GOT3 (cell line): ENCODE data around the gene IL34.
"Not testable (repeated sequence)": the region's sequence is repeated elsewhere in the genome, so short reads cannot be mapped to it uniquely, and the experiment has no call there.

Source experiments
- DNase-seq: peaks from one replicate; lab custom pipeline; 2025; ENCODE audit warnings: mixed read lengths; lab: John Stamatoyannopoulos, UW

IL34 gene

GRCh38 chr16:70632273-70632672, 14.1 kb upstream of the IL34 start:
- no peak for DNase-seq

DNA sequence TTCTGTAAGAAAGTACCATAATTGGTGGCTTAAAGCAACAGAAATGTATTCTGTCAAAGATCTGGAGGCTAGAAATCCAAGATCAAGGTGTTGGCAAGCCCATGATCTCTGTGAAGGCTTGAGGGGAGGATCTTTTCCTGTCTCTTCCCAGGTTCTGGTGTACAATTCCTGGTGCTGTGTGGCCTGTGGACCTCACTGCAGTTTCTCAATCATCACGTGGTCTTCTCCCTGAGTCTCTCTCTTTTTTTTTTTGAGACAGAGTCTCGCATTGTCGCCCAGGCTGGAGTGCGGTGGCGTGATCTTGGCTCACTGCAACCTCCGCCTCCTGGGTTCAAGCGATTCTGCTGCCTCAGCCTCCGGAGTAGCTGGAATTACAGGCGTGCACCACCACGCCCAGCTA, 12.7 kb upstream of the IL34 start:
- not testable (repeated sequence) for DNase-seq

DNA sequence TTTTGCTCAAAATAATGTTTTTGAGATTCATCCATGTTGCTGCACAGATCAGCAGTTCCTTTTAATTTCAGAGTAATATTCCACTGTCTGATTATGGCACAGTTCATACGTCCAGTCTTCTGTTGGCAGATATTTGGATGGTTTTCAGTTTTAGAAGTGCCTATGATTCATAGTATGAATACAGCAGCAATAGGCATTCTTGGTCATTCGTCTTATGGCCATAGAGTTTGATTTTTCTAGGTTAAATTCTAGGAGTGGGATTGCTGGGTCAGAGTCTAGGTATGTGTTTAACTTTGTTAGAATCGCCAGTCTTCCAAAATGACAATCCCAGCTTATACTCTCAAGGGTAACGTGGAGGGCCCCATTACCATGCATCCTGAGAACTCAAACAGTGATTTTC, 11.5 kb upstream of the IL34 start:
- no peak for DNase-seq

GRCh38 chr16:70635336-70636016, 10.9 kb upstream of the IL34 start:
- DNase-seq = no peak

DNA sequence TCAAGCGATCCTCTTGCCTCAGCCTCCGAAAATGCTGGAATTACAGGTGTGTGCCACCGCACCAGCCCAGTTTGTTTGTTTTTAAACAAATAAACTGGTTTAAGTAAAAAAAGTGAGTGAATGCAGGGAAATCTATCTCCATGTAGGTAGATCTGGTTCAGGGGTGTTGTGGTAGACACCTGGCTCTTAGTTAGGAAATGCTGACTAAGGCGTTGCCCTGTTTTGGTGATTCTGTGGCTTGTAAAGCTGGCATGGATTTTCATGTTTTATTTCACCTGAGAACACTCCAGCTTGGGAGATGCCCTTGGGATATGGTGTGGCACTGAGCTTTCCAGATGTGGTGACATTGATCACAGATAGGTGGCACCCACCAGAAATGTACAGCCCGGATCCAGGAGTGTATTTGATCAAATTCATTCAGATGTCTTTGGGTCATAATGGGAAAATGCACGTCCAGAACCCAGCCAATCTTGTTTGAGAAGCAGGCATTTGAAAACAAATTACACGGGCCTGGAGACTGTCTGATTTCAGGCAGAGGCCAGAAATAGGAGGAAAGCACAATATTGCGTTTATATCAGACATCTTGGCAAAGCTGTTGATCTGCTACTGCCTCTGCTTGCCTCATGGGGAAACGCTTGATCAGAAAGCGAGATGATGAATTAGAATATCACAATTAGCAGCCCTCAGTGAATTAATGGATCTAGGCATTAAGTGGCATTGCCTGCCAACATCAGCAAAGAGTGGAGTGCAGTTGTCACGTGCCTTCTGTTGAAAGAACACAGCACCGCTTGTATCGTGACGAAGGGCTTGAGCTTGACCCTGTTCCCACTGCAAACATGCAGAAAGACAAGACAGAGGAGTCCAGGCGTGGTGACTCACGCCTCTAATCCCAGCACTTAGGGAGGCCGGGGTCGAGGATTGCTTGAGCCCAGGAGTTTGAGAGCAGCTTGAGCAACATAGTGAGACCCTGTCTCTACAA, 7.3 kb upstream of the IL34 start:
- no peak for DNase-seq

DNA sequence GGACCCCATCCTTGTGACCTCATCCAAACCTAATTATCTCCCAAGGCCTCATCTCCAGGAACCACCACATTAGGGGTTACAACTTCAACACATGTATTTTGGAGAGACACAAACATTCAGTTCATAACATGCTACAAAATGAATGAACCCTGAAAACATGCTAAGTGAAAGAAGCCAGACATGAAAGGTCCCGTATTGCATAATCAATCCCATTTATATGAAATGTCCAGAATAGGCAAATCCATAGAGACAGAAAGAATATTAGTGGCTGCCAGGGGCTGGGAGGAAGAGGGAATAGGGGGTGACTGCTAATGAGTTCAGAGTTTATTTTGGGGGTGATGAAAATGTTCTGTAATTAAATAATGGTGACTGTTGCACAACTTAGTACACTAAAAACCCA, 3.7 kb upstream of the IL34 start:
- no peak for DNase-seq

- not testable (repeated sequence) for DNase-seq
Observed at GRCh38 chr16:70643264-70643663, 3.1 kb upstream of the IL34 start.

GRCh38 chr16:70644763-70645597, 1.4 kb upstream of the IL34 start:
- DNase-seq = no peak

- DNase-seq = no peak
Observed at GRCh38 chr16:70647441-70648359, 1.3 kb downstream of the IL34 start.

- DNase-seq = no peak
Observed at GRCh38 chr16:70648606-70649005, 2.2 kb downstream of the IL34 start.

DNA sequence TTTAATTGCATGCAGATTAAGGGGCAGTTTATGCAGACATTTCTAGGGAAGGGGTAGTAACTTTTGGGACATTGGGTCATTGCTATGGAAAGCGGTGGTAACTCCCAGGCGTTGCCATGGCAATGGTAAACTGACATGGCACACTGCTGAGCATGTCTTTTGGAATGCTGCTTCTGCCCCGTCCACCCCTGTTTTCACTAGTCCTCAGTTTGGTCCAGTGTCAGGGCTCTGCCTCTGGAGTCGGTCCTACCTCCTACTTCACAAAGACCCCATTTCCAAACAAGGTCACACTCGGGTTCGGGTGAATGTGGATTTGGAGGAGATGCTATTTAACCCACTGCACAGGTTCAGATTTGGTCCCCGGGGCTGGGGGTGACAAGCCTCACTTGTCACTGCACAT, 2.9 kb downstream of the IL34 start:
- no peak for DNase-seq

DNA sequence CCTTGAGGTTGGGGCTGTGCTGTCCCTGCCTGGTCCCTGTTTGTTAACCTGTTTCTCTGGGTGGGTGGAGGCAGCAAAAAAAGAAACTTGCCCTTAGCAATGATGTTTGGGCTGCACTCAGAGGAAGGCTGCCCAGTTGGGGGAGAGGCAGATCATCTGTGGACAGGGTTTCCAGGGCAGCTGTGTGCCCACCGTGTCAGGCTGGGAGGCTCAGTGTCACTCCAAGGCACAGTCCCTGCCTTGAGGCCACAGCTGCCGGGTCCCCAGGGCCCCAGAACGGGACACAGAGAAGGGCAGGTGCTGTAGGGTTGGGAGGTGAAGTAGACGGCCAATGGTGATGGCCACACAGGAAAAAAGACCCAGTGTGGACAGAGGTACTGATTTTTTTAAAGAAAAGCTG, 3.9 kb downstream of the IL34 start:
- no peak for DNase-seq

DNA sequence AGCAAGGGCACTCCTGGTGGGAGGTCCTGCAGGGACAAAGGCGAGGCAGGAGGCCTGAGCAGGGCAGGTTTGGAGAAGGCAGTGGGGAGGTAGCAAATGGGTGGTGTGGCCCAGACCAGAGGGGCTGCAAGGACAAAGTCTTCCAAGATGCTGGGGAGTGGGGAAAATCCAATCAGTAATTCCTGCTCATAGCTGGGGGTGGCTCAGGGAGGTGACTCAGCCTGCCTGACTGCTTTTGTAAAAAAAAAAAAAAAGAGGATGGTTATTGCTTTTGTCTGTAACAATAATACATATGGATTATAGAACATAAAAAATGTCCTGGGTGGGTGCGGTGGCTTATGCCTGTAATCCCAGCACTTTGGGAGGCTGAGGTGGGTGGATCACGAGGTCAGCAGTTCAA, 5.2 kb downstream of the IL34 start:
- no peak for DNase-seq

GRCh38 chr16:70652322-70652721, 6.0 kb downstream of the IL34 start:
- no peak for DNase-seq

- DNase-seq = no peak
Observed at GRCh38 chr16:70653406-70653805, 7.0 kb downstream of the IL34 start.

- DNase-seq = peak; percentile 65
Observed at GRCh38 chr16:70653809-70654771, 7.7 kb downstream of the IL34 start.

DNA sequence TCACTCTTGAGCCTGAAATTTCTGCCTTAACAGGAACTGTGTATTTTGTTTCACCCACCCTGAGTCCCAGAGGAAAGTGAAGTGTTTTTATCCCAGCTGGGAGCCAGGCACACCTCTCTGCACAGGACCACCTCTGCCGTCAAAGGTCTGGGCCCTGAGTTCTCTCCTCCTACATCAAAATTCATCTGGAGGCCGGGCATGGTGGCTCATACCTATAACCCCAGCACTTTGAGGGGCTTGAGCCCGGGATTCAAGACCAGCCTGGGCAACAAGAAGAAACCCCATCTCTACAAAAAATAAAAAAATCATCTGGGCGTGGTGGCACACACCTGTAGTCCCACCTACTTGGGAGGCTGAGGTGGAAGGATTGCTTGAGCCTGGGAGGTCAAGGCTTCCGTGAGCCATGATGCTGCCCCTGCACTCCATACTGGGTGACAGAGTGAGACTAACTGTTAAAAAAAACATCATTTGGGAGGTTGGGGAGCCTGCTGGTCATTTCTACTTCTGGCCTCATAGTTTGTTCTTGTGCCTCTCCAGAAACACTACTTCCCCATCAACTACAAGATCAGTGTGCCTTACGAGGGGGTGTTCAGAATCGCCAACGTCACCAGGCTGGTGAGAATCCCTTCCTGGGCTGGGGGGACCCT, 9.8 kb downstream of the IL34 start:
- no peak for DNase-seq

DNA sequence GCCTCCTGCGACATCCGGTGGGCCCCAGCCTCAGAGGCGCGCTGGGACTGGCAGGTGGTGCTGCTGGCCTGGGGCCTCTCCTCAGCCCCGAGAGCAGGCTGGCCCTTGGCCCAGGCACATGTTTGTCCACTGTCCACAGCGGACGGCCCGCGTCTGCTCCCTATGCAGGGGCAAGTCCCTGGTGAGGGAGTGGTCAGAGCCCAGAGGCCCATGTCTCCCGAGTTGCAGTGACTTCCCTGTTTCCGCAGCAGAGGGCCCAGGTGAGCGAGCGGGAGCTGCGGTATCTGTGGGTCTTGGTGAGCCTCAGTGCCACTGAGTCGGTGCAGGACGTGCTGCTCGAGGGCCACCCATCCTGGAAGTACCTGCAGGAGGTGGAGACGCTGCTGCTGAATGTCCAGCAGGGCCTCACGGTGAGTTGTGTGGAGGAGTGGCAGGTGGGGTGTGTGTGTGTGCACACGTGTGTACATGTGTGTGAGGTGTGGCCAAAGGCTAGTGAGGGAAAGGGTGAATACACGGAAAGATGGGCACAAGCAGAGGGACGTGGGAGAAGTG, 10.4 kb downstream of the IL34 start:
- no peak for DNase-seq

DNA sequence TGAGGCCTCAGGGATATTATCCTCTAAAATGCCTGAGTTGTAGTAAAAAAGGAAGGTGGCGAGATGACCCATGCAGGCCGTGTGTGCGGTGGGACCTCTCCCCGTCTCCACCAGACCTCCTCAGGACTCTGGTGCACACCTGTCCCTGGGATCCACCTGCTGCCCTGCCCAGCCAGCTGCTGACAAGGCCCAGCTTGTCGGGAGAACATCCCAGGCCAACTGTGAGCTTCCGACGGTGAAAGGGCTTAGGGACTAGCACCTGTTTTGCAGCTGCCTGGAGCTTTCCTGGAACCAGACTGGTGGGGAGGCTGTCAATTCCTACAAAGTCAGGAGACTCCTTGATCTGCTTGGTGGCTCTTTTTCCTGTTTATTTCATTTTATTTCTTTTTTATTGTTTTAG, 11.6 kb downstream of the IL34 start:
- DNase-seq = no peak
